Measurements from ENCODE around the gene TNFRSF8.

The TNFRSF8 gene

GRCh38 chr1:12171206-12172041, 108.3 kb downstream of the TNFRSF8 start:
- TF ChIP-seq SIN3A (IDR thresholded peaks at IDR 0.05; ENCODE audit: borderline replicate concordance, insufficient read depth, low read length) (no peak), FOXP2 (optimal IDR thresholded peaks at IDR 0.05; ENCODE audit: borderline replicate concordance, extremely low read depth, extremely low read length, insufficient read depth) (no peak), POLR2AphosphoS5 (IDR thresholded peaks at IDR 0.05; ENCODE audit: low read depth, low read length) (no peak), REST (IDR thresholded peaks at IDR 0.05; ENCODE audit: insufficient read depth in 1 of 2, low read depth in 2 of 2, low read length in 2 of 2) (no peak), TAF1 (IDR thresholded peaks at IDR 0.05; ENCODE audit: borderline replicate concordance, insufficient read depth, low read length) (no peak)

- no peak for TF ChIP-seq TAF1 (IDR thresholded peaks at IDR 0.05; ENCODE audit: borderline replicate concordance, insufficient read depth, low read length)
- no peak for TF ChIP-seq SIN3A (IDR thresholded peaks at IDR 0.05; ENCODE audit: borderline replicate concordance, insufficient read depth, low read length)
- TF ChIP-seq FOXP2 (optimal IDR thresholded peaks at IDR 0.05; ENCODE audit: borderline replicate concordance, extremely low read depth, extremely low read length, insufficient read depth): no peak
- no peak for TF ChIP-seq POLR2AphosphoS5 (IDR thresholded peaks at IDR 0.05; ENCODE audit: low read depth, low read length)
- TF ChIP-seq REST (IDR thresholded peaks at IDR 0.05; ENCODE audit: insufficient read depth in 1 of 2, low read depth in 2 of 2, low read length in 2 of 2): no peak
Measured at GRCh38 chr1:12172042-12172851, 109.1 kb downstream of the TNFRSF8 start.

- TF ChIP-seq SIN3A (IDR thresholded peaks at IDR 0.05; ENCODE audit: borderline replicate concordance, insufficient read depth, low read length) (no peak), REST (IDR thresholded peaks at IDR 0.05; ENCODE audit: insufficient read depth in 1 of 2, low read depth in 2 of 2, low read length in 2 of 2) (no peak), POLR2AphosphoS5 (IDR thresholded peaks at IDR 0.05; ENCODE audit: low read depth, low read length) (no peak), TAF1 (IDR thresholded peaks at IDR 0.05; ENCODE audit: borderline replicate concordance, insufficient read depth, low read length) (no peak), FOXP2 (optimal IDR thresholded peaks at IDR 0.05; ENCODE audit: borderline replicate concordance, extremely low read depth, extremely low read length, insufficient read depth) (no peak)
Measured at GRCh38 chr1:12173041-12173509, 110.0 kb downstream of the TNFRSF8 start.

- TF ChIP-seq REST (IDR thresholded peaks at IDR 0.05; ENCODE audit: insufficient read depth in 1 of 2, low read depth in 2 of 2, low read length in 2 of 2) (no peak), POLR2AphosphoS5 (IDR thresholded peaks at IDR 0.05; ENCODE audit: low read depth, low read length) (no peak), FOXP2 (optimal IDR thresholded peaks at IDR 0.05; ENCODE audit: borderline replicate concordance, extremely low read depth, extremely low read length, insufficient read depth) (no peak)
Measured at GRCh38 chr1:12173631-12174121, 110.6 kb downstream of the TNFRSF8 start.
